Stimulated activated CD8-positive, alpha-beta memory T cell treated with anti-CD3 and anti-CD28 coated beads, Interleukin-12 subunit alpha, Interleukin-12 subunit beta, amount 100 ng/mL, for 1 hour (primary cell): ENCODE measurements around the gene TCF7L2.
"Not testable (repeated sequence)": the region's sequence is repeated elsewhere in the genome, so short reads cannot be mapped to it uniquely, and the experiment has no call there.

Source experiments
- DNase-seq: peaks from one replicate; pipeline ENCODE4 v3.0.0-alpha.2; 2020; ENCODE audit warnings: low read depth

The TCF7L2 gene

DNA sequence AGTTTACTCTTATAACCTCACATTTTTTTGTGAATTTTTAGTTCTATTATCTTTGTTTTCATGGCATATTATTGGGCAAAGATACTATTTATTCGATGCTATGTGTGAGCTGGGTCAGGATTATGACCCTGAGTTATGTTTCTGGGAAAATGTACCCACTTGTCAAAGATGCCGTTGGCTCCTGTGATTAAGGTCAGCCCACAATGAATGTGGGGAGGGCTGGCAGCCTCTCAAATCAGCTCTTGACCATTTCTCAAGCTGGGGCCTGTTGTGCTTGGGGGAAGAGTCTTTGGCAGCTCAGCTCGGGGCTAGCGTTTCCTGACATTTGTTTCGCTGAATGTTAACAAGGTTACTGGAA is 97.5 kb downstream of the TCF7L2 start:
- no peak for DNase-seq

DNA sequence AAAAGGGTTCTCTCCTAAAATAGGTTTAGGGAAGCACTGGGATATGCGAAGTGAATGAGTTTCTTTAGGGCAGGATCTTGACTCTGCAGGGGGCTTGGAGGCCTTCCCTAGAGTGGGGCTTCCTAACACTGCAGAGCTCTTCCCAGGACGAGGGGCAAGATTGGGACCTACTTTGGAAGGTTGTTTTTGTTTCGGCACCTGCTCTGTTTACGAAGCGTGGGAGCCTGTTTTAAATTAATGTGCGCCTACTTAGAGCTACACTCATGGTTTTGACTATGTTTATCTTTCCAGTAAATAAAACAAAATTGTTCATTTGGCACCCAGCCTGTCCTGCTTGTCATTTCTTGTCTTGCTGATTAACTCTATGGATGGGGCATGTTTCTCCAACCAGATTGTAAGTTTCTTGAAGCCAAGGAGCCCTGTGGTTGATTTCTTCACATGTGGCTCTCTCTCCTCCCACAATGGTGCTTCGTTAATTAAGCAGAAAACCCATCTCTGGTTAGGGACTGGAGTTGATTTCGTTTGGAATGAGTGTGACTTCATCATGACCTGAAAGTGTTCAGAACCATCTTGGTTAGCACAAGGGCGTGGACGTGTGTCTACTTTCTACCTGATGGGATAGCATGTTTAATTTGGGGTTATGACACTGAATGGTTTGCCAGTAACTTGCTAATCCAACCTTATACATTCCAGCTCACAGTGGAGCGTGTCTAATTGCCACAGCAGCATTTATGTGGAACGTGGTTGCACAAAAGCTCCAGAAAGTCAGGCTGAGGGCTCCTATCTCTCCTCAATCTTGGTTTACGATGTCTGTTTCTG is 98.1 kb downstream of the TCF7L2 start:
- no peak for DNase-seq

- no peak for DNase-seq
Measured at GRCh38 chr10:113049881-113050280, 99.8 kb downstream of the TCF7L2 start.

DNA sequence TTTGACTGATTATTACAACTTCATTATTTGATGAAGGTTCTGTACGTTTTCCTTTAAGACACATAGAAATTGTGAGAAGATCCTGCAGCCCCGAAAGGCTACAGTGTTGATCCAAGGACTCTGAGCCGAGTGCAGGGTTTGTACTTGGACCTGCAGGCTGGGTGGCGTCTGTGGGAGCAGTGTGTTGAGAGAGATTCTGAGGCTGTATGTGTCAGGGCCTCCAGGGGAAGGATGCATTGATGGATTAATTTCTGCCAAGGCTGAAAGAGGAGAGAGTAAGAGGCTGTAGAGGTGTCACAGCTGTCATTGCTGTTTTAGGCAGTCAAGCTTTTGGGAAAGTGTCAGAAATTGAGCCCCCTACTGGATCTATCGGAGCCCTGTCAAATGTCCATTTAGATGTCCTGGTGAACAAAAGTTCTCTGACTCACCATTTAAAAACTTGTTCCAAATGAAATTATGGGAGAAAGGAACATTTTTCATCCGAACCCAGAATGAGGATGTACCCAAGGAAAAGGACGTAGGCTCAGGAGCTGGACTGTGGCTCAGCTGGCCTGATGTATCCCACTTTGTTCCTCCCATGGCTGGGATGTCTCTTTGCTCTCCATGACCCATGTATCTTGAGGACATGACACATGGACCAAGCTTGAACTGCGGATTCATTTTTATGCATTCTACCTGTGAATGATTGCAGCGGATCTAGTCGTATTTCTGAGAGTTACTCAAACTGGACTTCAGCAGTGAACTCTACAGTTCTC is 102.2 kb downstream of the TCF7L2 start:
- DNase-seq, result no peak

GRCh38 chr10:113053091-113053490 is 103.0 kb downstream of the TCF7L2 start:
- no peak for DNase-seq

DNA sequence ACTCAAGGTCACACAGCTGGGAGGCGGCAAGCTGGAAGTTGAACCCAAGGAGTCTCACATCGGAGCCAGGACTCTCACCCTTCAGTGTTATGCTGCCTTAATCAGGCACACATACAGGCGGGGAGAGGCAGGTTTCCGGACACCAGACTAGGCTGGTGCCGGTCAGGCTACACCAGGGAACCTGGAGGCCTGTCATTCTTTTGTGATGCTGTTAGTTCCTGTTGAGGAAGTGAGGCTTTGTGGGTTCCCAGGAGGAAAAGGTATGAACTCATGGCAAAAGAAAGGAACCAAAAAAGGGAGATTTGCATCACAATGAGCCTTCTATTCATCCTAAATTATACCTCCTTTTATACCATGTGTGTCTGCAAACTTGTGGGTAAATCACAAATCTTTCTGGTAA is 103.8 kb downstream of the TCF7L2 start:
- no peak for DNase-seq

DNA sequence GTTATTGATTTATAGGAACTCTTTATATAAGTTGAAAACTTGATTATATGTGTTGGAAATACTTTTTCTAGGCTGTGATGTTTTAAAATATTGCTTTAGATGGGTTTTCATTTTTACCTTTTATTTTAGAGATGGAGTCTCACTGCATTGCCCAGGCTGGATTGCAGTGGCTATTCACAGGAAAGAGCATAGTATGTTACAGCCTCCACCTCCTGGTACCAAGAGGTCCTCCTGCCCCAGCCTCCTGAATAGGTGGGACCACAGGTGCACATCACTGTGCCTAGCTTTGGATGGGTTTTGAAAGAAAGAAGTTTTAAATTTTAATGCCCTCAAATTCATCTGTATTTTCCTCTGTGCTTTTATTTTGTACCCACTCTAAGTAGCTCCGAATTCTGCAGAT is 105.4 kb downstream of the TCF7L2 start:
- no peak for DNase-seq

DNA sequence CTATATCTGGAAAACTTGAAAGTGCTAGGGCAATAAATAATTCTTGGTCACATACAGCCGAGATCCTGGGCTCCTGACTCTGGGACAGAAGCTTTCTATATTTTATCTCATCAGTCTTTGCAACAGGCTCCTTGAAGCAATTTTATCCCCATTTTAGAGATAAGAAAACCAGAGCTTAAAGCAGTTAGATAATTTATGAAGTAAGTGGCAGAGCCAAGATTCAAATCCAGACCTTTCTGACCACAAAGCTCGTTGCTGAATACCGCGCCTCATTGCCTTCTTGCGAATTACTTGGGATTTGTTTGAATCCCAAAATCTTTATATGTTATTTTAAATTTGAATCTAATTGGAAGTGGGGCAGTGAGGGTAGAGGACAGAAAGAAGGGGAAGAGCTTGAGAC is 106.0 kb downstream of the TCF7L2 start:
- no peak for DNase-seq

DNA sequence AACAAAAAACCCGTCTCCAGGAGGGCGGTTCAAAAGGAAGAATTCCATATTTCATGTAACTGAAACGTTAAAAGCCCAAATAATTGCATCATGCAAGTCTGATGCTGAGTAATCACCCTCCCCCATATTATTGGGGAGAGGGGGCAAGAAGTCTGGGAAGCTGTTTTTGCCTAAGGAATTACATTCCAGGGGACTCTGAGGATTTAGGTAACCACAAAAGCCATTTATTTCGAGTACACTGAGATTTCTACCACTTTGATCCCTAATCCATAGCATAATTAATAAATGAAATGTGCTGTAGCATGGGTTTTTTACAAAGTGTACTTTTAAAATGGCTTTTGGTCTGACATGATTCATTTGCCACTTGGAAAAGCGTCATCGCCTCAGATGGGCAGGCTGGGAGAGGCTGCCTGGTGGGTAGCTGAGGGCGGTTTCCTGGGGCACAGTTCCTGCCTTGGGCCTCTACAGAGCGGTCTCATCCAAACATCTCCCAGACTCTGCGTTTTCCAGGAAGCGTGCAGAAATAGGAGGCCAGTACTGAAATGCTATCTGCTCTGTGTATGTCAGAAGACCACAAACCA is 106.5 kb downstream of the TCF7L2 start:
- DNase-seq, result no peak

DNA sequence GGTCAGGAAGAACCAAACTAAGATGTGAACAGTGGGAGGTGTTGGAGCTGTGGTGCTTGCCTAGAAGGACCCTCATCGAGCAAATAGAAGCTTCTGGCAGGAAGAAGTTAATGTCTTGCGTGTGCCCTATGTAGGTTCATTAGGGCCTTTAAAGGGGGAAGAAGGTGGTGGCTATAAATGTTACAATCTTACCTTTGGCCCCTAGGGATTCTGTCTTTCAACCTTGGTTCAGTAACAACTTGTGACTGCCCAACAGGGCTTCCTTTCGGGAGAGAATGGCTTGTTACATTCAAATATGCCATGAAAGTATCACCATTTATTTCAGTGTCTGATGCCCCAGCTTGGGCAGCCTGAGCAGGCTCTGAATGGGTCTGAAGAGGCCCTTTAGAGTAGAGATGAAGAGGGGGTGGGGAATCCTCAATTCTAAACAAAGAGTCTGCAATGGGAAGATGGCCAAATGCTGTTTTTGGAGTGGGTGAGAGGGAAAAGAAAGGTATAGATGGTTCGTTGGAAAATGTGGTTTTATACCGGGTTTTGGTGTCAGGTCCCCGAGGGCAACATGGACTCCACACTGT is 108.0 kb downstream of the TCF7L2 start:
- no peak for DNase-seq

GRCh38 chr10:113058523-113059370 is 108.7 kb downstream of the TCF7L2 start:
- DNase-seq, result no peak

- no peak for DNase-seq
Measured at GRCh38 chr10:113059371-113059780, 109.3 kb downstream of the TCF7L2 start.

DNA sequence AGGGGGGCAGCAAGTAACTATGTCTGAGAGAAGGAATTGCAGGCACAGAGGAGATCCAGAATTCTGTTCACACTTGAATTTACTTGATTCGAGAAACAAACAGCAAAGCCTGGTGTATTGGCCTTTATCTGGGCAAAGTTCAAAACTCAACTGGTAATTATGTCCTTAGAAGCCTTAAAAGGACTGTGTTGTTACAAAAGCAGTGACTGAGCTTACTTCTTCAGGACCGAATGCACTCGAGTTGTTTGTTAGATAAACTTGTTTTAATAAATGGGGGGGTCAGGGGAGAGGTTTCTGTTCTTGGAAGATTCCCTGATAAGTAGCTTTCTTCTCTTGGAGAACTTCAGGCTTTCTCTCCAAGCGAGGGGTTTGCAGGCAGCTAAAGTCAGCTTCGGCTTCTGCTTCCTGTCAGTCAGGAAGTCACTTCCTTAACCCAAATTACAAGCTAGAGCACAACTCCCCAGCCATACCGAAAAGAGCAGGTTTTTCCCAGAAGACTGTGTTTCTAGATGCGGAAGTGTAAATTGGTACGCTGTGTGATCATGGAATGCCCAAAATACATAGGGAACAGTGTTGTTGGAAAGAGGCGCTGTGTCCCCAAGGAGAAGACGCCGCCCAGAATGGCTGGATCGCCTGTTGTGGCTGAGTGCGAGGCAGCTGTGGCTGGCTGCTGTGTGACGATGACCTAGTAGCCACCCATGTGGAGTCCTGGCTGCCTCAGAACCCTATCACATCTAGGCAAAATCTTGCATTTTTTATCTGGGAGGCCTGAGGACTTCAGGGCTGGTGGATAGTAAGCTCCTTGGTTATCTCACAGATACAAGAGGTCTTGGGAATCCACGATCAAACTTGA is 110.4 kb downstream of the TCF7L2 start:
- DNase-seq, result no peak

DNA sequence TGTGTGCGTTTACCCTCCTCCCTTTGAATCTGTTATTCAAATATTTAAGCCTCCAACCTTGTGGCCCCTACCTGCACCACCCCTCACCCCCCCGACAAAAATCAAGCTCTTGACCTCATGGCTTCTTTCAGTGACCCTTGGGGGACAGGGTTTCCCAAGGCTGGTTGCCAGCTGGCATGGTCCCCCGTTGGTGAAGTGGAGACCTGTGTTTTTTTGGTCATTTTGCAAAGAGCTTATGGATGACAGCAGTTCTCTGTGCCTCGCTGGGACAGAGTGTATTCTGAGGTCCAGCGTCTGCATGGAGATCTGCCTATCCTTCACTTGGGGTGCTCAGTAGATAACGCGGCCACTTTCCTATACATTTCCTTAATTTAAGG is 111.0 kb downstream of the TCF7L2 start:
- no peak for DNase-seq

GRCh38 chr10:113061557-113061956 is 111.5 kb downstream of the TCF7L2 start:
- DNase-seq, result no peak

DNA sequence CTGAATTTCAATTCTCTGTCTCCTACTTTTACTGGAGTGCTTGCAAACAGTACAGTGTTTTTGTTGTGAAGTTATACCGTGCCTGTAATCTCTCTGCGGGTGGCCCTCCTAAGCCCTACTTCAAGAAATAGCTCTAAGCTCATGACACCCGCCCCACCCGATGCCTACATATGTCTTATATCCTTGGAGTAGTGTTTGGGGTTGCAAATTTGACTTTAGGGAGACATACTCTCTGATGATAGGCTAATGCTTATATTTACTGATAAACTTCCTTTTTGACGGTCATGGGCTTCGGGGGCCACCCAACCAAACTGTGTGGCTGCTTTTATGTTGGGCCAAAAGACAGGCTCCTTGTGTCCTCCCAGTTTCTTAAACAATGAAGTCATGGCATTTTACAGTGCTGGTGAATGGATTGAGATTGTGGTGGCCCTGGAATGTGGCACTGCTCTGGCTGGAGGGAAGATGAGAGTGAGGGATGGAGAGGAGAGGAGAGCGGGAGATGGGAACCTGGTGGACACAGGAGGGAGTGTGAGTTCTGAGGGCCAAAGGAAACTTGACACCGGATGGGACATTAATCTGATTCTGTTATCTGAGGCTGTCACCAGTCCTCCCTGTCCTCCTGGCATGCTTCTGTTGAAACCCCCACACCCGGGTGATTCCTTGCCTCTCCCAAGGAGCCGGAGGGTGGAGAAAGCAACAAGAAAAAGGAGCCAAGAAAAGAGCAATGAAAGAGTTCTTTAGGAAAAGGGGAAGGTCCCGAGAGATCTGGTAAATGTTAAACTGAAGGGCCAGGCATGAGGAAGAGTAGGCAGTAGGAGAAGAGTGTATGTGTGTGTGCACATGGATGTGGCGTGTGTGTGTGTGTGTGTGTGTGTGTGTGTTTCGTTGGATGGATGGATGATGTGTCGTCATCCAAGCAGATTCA is 113.3 kb downstream of the TCF7L2 start:
- DNase-seq, result no peak

DNA sequence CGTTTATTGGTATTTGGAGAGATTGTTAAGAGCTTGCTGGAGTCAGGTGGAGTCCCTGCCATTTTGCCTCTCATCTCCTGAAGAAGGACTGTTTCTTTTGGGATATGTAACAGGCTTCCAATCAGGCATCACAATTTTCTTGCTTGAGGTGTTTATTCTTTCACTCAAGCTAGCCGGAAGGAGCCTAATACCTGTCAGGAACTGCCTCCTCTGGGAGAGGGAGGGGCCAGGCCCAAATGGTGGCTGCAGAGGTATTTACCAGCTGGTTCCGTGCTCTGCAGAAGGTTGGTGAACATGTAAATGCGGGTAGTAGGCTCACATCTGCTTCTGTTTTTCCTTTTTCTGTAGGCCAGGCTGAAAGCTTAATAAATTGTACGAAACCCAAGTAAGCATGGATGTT is 114.0 kb downstream of the TCF7L2 start:
- DNase-seq, result no peak

DNA sequence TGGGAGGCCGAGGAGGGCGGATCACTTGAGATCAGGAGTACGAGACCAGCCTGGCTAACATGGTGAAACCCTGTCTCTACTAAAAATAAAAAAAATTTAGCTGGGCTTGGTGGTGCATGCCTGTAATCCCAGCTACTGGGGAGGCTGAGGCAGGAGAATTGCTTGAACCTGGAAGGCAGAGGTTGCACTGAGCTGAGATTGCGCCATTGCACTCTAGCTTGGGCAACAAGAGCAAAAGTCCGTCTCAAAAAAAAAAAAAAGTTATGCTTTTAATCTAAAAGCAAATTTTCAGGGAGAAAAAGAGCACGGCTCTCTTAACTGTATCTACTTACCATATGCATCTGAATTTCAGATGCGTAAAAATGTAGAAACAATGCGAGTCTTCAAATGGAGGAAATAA is 116.1 kb downstream of the TCF7L2 start:
- not testable (repeated sequence) for DNase-seq

DNA sequence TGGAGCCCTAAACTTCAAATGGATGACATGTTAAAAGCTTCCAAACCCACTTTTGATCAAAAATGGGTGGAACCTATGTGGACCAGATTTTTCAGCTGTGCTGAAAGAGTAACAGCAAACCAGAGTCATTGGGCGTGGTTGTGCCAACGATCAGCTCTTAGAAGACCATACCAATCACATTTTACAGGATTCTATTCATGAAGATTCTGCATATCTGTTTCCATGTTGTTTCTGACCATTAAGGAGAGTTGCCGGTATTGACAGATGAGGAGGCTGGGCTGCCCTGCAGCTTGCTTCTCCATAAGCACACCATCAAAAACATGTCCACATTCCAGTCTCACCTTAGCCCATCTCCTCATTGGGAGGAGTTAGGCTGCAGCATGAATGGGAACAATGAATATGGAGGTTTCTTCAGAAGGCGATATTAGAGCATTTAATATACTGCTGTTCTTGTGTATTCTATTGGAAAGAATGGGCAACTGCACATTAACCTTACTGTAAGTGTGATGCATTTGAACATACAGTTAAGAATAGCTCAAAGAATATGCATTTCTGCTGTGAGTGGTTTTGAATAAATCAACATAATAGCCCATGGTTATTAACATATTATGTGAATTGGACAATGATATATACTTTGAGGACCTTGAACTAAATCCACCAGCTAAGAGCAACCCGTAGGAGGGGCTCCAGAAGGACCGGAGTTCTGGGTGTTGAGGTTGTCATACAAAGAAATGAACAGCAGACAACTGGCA is 116.7 kb downstream of the TCF7L2 start:
- DNase-seq, result no peak
